B cell (primary cell): ENCODE measurements around the gene IFNAR2. TPM values are rescaled to one million over a fixed set of nuclear protein-coding genes. Genes with fewer than 3 reads are reported as not detected.

Source experiments
- ATAC-seq: fragments of 200-7000 bp; cut with Tn5 transposase; one replicate; pipeline ENCODE4 v1.10.0; 2021; ENCODE audit warnings: low read depth, mild to moderate bottlenecking, moderate number of reproducible peaks, moderate library complexity
- CTCF ChIA-PET: fragments of 350-600 bp; sonication (Branson Sonifier 250); formaldehyde crosslinking; loops from one replicate; lab custom pipeline; 2021; ENCODE audit warnings: antibody characterized with exemption, inconsistent platforms; lab: Charles Lee
- POLR2A ChIA-PET: fragments of 350-600 bp; sonication (Branson Sonifier 250); formaldehyde crosslinking; loops from one replicate; lab custom pipeline; 2021; ENCODE audit warnings: antibody characterized with exemption; lab: Charles Lee
- DNase-seq: peaks from one replicate; pipeline ENCODE4 v3.0.0; 2013
- H2AFZ ChIP-seq: 2 replicates; pipeline ENCODE4 v1.6.1; 2012; ENCODE audit warnings: mild to moderate bottlenecking, low read depth, low read length; ENCODE audit not compliant: insufficient read depth, poor library complexity, severe bottlenecking
- H3K27ac ChIP-seq, 2 donors: 1 replicate in 1 of 2; 2 replicates in 1 of 2; pipeline ENCODE4 v1.5.1; 2012 to 2013; ENCODE audit warnings: low read length in 2 of 2, mild to moderate bottlenecking in 2 of 2, moderate library complexity in 1 of 2
- H3K27me3 ChIP-seq, 4 experiments: fragments of 200-600 bp in 1 of 4; sonication (generic) in 1 of 4; replicated peaks in 1 of 4; 1 replicate in 2 of 4; 2 replicates in 2 of 4; pipeline versions ENCODE4 v1.6.1 to v1.7.0; 2013 to 2016; ENCODE audit warnings: low read length in 3 of 4, mild to moderate bottlenecking in 2 of 4, mixed read lengths in 1 of 4, moderate library complexity in 1 of 4; ENCODE audit not compliant: insufficient read depth in 4 of 4, control insufficient read depth in 3 of 4; ENCODE audit errors: control extremely low read depth in 1 of 4
- H3K36me3 ChIP-seq, 2 experiments: replicated peaks in 1 of 2; 1 replicate in 1 of 2; 2 replicates in 1 of 2; pipeline versions ENCODE4 v1.6.1 to v1.7.1; 2013; ENCODE audit warnings: low read length in 1 of 2; ENCODE audit not compliant: insufficient read depth in 2 of 2, control insufficient read depth in 1 of 2; ENCODE audit errors: control extremely low read depth in 1 of 2, extremely low read depth in 1 of 2
- H3K4me1 ChIP-seq, 2 donors: fragments of 200-600 bp in 1 of 2; sonication (generic) in 1 of 2; 1 replicate in 1 of 2; 2 replicates in 1 of 2; pipeline versions ENCODE4 v1.5.1 to v1.6.1; 2013 to 2017; ENCODE audit warnings: low read length in 2 of 2; ENCODE audit not compliant: control insufficient read depth in 2 of 2, insufficient read depth in 2 of 2
- H3K4me2 ChIP-seq: replicated peaks from 2 replicates; pipeline ENCODE3; 2012; ENCODE audit warnings: mild to moderate bottlenecking, low read depth, low read length; ENCODE audit not compliant: poor library complexity, severe bottlenecking
- H3K4me3 ChIP-seq, 5 experiments: fragments of 200-600 bp in 1 of 5; sonication (generic) in 1 of 5; 1 replicate in 3 of 5; 2 replicates in 2 of 5; pipeline versions ENCODE4 v1.5.1 to v1.7.0; 2011 to 2016; ENCODE audit warnings: low read length in 4 of 5, mild to moderate bottlenecking in 4 of 5, low read depth in 2 of 5, control low read depth in 1 of 5, moderate library complexity in 1 of 5; ENCODE audit not compliant: insufficient read depth in 1 of 5; ENCODE audit errors: control extremely low read depth in 1 of 5, extremely low read depth in 1 of 5
- H3K79me2 ChIP-seq: fragments of 200-600 bp; sonication (generic); one replicate; pipeline ENCODE4 v1.6.0; 2016; ENCODE audit warnings: low read length; ENCODE audit not compliant: control insufficient read depth, insufficient read depth
- H3K9ac ChIP-seq: fragments of 200-600 bp; sonication (generic); 2 replicates; pipeline ENCODE4 v1.6.1; 2017; ENCODE audit warnings: mild to moderate bottlenecking, low read length, moderate library complexity
- H3K9me3 ChIP-seq, 3 donors: one replicate each; pipeline versions ENCODE4 v1.6.1 to v1.7.1; 2013; ENCODE audit warnings: low read length in 2 of 3; ENCODE audit not compliant: control insufficient read depth in 2 of 3, insufficient read depth in 1 of 3; ENCODE audit errors: control extremely low read depth in 1 of 3
- H4K20me1 ChIP-seq: 2 replicates; pipeline ENCODE4 v1.6.0; 2012; ENCODE audit warnings: mild to moderate bottlenecking, low read length; ENCODE audit not compliant: insufficient read depth, control insufficient read depth, poor library complexity, severe bottlenecking
- H3K27ac Mint-ChIP-seq: one replicate; pipeline ENCODE4 v1.8.0; 2021; ENCODE audit warnings: mixed read lengths
- H3K27me3 Mint-ChIP-seq: one replicate; pipeline ENCODE4 v1.8.0; 2021; ENCODE audit warnings: mixed read lengths
- H3K4me1 Mint-ChIP-seq: one replicate; pipeline ENCODE4 v1.8.0; 2021; ENCODE audit warnings: mixed read lengths
- H3K4me3 Mint-ChIP-seq: one replicate; pipeline ENCODE4 v1.8.0; 2021; ENCODE audit warnings: mixed read lengths
- H3K9me3 Mint-ChIP-seq: one replicate; pipeline ENCODE4 v1.8.0; 2022; ENCODE audit warnings: mixed read lengths; ENCODE audit not compliant: insufficient read depth
- EZH2 ChIP-seq: IDR thresholded peaks from 2 replicates; pipeline ENCODE4 v1.6.1; 2012; ENCODE audit warnings: borderline replicate concordance, low read depth, mild to moderate bottlenecking, moderate library complexity, low read length; ENCODE audit not compliant: insufficient read depth, poor library complexity, severe bottlenecking
- WGBS: methylation state at CpG from one replicate; pipeline ENCODE4 v1.1.5; 2013; ENCODE audit warnings: missing lambda C conversion rate; ENCODE audit not compliant: insufficient coverage; 5-methylcytosine and 5-hydroxymethylcytosine counted together
- intact Hi-C: fragments of 100-400 bp; cut with micrococcal nuclease; formaldehyde crosslinking; loops from one replicate; pipeline ENCODE4 v1.10.0; 2022
- polyA plus RNA-seq: library from polyadenylated mRNA; depleted of rRNA; stranded (reverse); fragments of >200 nt; gene quantifications from 2 replicates; pipeline ENCODE4 v1.2.3, GENCODE V29; 2012
- total RNA-seq, 2 donors: library from RNA; stranded (reverse); fragments of 120-200 nt in 1 of 2; gene quantifications; 1 replicate in 1 of 2; 2 replicates in 1 of 2; pipeline versions ENCODE4 v1.2.3 to v1.2.4, GENCODE V29; 2013 to 2022
- TF ChIP-seq, protein P1 (sequence below): fragments of 200-600 bp; IDR thresholded peaks from one replicate; pipeline ENCODE4 v1.8.0; 2022; ENCODE audit warnings: antibody characterized with exemption, mild to moderate bottlenecking

IFNAR2 gene
- total and polyA plus RNA-seq, 2 donors (not counting 1 experiment from before 2014, with no cell fraction given) = 33.0 to 45.0 TPM

DNA sequence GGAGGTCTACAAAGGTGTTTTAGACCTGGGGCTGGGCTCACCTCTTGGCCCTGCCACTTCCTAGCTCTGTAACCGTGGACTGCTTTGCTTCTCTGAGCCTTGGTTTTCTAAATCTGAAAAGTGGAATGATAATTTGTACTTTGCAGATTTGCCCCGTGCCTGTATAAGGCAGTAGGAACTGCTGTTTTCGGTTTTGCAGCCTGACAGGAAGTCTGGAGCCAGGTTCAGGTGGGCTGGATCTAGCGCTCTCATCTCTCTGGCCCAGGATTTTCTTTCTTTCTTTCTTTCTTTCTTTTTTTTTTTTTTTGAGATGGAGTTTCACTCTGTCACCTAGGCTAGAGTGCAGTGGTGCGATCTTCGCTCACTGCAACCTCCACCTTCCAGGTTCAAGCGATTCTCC lies 17.2 kb downstream of the IFNAR2 start:
- no peak for ATAC-seq
- Mint-ChIP-seq H3K27ac (no peak overlapping the region), H3K4me1 (peaks cover 21% of the 10 kb centered on the region), H3K4me3 (no peak overlapping the region), H3K27me3 (no peaks in the 10 kb centered on the region), H3K9me3 (no peaks in the 10 kb centered on the region)
- Histone ChIP-seq H3K27me3 (no peaks in the 10 kb centered on the region), H3K36me3 (peaks cover 14 to 87% of the 10 kb centered on the region in 2 experiments), H3K27ac (no peak overlapping the region), H3K9ac (no peak overlapping the region), H3K4me3 (no peak overlapping the region), H3K79me2 (peaks cover 33% of the 10 kb centered on the region), H3K4me2 (no peak overlapping the region), H2AFZ (no peak overlapping the region), H3K9me3 (no peaks in the 10 kb centered on the region), H3K4me1 (peaks cover 4 to 9% of the 10 kb centered on the region in 2 donors), H4K20me1 (peaks cover 11% of the 10 kb centered on the region)
- POLR2A ChIA-PET = no interaction called here
- DNase-seq = no peak
- intact Hi-C loops = no loop called here
- TF ChIP-seq EZH2 = no peak
- TF ChIP-seq, protein P1, sequence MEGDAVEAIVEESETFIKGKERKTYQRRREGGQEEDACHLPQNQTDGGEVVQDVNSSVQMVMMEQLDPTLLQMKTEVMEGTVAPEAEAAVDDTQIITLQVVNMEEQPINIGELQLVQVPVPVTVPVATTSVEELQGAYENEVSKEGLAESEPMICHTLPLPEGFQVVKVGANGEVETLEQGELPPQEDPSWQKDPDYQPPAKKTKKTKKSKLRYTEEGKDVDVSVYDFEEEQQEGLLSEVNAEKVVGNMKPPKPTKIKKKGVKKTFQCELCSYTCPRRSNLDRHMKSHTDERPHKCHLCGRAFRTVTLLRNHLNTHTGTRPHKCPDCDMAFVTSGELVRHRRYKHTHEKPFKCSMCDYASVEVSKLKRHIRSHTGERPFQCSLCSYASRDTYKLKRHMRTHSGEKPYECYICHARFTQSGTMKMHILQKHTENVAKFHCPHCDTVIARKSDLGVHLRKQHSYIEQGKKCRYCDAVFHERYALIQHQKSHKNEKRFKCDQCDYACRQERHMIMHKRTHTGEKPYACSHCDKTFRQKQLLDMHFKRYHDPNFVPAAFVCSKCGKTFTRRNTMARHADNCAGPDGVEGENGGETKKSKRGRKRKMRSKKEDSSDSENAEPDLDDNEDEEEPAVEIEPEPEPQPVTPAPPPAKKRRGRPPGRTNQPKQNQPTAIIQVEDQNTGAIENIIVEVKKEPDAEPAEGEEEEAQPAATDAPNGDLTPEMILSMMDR = no peak
- 79% methylated on average over 5 of the region's 7 CpGs for WGBS
- CTCF ChIA-PET = no interaction called here

DNA sequence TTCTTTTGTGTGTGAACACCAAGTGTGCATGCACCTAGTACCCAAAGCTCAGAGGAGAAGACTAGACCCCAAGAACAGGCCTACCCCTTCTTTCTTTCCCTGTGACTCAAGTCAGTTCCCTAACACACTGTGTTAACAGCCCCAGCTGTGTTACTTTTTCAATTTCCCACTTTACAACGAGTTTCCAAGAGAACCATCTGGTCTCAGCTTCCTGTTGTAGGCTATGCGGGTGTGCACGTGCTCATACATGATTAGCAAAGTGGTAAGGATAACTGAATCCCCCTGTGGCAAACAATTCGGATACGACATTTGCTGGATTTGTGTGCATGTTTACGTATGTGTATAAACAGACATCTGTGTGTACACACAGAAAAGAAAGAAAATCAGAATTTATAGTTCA lies 17.9 kb downstream of the IFNAR2 start:
- H3K27me3 Mint-ChIP-seq = no peaks in the 10 kb centered on the region
- no peak overlapping the region for H2AFZ ChIP-seq
- H3K27ac ChIP-seq = peak overlapping the region in 1 of 2 donors; percentile 3
- DNase-seq (no peak), ATAC-seq (no peak)
- no peak overlapping the region for H3K4me3 Mint-ChIP-seq
- no peaks in the 10 kb centered on the region for H3K9me3 Mint-ChIP-seq
- TF ChIP-seq, protein P1 = no peak
- no peak for TF ChIP-seq EZH2
- H3K27me3 ChIP-seq = no peaks in the 10 kb centered on the region
- intact Hi-C loops = no loop called here
- H3K9ac ChIP-seq = no peak overlapping the region
- H3K4me3 ChIP-seq = no peak overlapping the region
- H3K36me3 ChIP-seq = peaks cover 19 to 90% of the 10 kb centered on the region in 2 experiments
- H3K4me1 Mint-ChIP-seq = peaks cover 21% of the 10 kb centered on the region
- ChIA-PET CTCF (no interaction called here), POLR2A (no interaction called here)
- peak overlapping the region; percentile 64 for H3K27ac Mint-ChIP-seq
- no peak overlapping the region for H3K4me2 ChIP-seq
- peaks cover 4 to 9% of the 10 kb centered on the region in 2 donors for H3K4me1 ChIP-seq
- H3K9me3 ChIP-seq = no peaks in the 10 kb centered on the region
- WGBS = 5% methylated on average over 4 of the region's 6 CpGs
- peaks cover 30% of the 10 kb centered on the region for H3K79me2 ChIP-seq
- peaks cover 11% of the 10 kb centered on the region for H4K20me1 ChIP-seq
